ENCODE results near the gene SRRM5.
"Not testable (repeated sequence)": the region's sequence is repeated elsewhere in the genome, so short reads cannot be mapped to it uniquely, and the experiment has no call there.

SRRM5 gene

DNA sequence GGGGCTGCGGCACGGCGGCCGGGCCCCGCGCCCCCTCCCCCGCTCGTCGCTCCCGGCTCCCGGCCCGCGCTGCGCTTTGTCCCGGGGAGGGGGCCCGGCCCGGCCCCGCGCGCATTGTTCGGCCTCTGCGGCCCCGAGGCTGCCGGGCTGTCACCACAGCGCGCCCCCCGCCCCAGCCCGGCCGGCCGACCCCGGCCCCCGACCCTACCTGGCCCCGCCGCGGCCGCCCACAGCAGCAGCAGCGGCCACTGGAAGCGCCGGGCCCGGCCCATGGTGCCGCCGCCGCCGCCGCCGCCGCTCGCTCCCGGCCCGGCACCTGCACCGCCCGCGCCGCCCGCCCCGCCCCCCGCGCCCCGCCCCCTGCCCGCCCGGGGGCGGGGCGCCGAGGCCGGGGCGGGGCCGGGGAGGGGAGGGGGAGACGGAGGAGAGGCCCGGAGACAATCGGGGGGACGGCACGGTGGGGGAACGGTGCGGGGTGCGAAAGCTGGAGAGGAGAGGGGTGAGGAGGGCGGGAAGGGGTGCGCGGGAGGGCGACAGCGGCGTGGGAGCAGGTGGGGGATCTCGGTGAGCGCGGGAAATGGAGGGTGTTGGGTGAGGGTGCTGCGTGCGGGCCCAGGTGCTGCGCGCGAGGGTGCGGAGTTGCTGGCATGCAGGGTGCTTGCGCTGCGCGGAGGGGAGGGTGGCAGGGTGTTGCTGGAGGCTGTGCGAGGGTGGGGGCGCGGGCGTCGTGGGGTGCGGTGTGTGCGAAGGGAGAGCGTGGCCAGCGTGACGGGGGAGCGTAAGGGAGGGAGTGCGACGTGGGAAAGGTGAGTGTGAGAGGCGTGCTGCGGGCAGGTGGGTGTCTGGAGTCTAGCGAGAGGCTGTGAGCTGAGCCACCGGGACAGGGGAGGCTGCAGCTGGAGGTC is 27.9 kb downstream of the SRRM5 start, which contains the start of gene CADM4:
TSS of gene CADM4 (minus strand) at position 332 of the 905 bp plus-strand sequence. CDS start at position 272, 60 bp downstream.
- peak; percentile 28 to 58 (median 39) for DNase-seq

DNA sequence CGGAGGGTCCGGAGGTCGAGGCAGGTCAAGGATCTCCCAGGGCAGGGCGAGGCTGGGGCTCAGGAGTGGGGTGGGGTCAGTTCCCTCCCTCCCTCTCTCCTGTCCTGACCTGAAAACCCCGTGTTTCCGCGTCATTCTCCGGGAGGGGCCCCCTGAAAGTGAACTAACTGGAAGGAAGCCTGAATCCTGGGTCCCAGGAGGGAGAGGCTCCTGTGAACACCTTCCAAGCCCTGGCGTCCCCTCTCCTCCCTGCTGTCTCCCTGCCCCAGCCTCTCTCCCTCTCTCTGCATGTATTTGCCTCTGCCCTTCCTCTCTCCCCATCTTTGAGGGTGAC is 28.5 kb downstream of the SRRM5 start:
- DNase-seq: no peak

DNA sequence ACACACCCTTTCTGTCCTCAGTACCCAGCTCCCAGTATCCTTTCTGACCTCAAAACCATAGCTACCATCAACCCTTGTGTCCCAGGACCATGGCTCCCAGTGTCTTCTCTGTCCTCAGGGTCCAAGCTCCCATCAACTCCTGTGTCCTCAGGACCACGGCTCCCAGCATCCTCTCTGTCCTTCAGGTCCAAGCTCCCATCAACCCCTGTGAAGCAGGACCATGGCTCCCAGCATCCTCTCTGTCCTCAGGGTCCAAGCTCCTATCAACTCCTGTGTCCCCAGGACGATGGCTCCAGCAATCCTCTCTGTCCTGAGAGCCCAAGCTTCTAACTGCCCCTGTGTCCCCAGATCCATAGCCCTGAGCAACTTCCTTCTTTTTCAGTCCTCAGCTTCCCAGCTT is 29.4 kb downstream of the SRRM5 start:
- no peak for DNase-seq

DNA sequence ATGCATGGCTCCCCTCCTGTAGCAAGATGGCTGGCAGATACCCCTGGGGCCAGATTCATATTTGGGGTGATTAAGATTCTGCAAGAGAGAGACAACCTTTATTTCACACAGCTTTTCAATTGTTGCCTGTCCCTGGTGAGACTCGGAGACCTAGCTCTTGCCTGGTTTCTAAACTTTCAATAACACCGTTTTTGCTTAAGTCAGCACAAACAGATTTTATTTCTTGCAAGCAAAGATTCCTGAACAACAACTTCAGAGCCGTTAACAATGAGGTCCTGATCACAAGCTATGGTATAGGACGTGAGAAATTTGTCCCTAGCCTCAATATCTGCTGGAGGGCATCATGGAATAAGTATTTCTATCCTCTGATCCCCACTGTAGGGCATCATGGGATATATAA is 30.6 kb downstream of the SRRM5 start:
- DNase-seq: no peak

DNA sequence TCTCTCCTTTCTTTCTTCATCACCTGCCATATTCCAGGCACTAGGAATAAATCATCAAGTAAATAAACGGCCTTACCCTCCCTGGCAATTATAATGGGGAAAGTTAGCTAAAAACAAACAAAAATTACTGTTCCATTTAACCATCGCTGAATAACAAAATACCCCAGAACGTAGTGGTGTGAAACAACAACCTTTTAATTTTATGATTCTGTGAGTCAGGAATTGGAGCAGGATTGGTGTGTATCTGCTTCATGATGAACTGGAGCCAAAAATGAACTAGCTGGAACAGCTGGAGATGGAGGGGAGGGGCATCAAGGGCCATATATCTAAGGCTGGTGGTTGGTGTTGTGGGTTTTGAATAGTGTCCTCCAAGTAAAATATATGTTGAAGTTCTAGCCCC is 31.4 kb downstream of the SRRM5 start:
- no peak for DNase-seq

DNA sequence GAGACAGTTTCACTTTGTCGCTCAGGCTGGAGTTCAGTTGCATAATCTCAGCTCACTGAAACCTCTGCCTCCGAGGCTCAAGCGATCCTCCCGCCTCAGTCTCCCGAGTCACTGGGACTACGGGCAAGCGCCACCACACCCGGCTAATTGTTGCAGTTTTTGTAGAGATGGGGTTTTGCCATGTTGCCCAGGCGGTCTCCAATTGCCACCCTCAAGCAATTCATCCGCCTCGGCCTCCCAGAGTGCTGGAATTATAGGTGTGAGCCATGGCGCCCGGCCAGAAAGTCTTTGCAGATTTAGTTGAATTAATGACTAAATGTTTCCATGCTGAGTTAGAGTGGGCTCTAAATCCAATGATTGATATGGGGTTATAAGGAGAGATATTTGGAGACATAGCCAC is 32.3 kb downstream of the SRRM5 start:
- DNase-seq: no peak

DNA sequence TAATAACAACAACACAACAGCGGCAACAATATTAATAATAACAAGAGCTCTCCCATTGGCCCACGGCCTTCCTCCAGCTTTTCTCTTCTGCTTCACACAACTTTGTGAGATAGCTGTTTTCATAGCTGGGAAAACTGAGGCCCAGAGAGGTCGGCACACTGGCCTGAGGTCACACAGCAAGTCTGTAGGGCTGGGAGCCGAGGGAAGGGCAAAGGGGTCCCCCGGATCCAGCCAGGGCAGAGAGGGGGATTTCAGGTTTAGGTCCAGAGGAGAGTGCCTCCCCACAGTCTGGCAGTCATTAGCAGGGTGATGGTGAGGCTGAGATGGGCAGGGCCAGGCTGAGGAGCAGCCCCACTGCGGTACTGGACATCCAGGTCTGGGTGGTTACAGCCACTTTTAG is 36.7 kb downstream of the SRRM5 start:
- no peak for DNase-seq

DNA sequence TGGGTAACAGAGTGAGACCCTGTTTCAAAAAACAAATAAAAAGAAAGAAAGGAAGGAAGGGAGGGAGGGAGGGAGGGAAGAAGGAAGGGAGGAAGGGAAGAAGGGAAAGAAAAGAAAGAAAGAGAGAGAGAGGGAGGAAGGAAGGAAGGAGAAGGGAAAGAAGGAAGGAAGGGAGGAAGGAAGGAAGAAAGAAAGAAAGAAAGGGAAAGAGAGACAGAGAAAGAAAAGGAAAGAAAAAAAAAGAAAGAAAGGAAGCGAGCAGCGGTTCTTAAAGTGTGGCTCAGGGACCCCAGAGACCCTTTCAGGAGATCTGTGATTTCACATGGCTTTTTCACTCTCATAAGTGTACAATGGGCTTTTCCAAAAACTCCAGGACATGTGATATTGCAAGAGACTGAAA is 37.6 kb downstream of the SRRM5 start:
- no peak for DNase-seq

DNA sequence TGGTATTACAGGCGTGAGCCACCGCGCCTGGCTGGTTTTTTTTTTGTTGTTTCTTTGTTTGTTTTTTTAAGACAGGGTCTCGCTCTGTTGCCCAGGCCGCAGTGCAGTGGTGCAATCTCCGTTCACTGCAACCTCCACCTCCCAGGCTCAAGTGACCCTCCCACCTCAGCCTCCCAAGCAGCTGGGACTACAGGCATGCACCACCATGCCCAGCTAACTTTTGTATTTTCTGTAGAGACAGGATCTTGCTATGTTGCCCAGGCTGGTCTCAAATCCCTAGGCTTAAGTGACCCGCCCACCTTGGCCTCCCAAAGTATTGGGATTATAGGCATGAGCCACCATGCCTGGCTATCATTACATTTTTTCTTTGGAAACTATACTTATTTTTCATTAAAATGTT is 38.4 kb downstream of the SRRM5 start:
- DNase-seq: not testable (repeated sequence)

DNA sequence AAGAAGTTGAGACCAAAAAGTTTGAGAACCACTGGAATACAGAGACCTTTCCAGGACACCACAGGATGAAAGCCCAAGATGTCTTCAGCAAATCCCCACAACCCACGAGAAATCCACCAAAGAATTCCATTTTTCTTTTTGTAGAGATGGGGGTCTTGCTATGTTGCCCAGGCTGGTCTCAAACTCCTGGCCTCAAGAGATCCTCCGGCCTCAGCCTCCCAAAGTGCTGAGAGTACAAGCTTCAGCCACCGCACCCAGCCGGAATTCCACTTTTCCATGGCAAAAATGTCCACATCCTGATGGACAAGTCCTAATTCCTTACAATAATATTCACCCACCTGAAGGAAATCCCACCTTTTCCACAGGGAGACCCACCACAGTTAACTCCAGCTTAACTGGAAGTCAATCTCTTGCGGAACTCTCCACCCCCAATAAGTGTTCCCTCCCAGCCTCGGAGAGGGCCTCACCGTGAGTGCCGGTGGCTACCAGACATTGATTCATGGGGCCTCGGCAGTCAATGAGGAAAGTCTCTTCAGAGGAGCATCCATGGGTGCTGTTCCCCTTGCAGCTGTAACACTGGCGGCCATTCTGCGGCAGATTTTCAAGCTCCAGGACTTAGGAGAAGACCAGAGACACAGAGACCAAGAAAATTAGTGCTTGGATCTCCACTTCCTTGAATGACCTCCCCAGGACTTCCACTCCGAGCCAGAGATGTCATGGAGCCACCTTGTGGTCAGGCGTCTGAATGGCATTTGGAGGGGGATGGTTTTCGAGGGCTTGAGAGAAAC is 40.1 kb downstream of the SRRM5 start:
- peak in 1 of 5 donors; percentile 46 for DNase-seq

DNA sequence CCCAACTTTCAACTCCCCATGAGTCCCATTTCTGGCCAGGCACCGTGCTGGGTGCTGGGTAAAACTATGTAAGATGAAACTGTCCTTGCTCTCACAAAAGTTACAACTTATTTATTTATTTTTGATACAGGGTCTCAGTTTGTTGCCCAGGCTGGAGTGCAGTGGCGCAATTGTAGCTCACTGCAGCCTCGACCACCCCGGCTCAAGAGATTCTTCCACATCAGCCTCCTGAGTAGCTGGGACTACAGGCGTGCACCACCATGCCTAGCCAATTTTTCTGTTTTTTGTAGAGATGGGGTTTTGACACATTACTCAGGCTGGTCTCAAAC is 40.6 kb downstream of the SRRM5 start:
- DNase-seq: no peak

DNA sequence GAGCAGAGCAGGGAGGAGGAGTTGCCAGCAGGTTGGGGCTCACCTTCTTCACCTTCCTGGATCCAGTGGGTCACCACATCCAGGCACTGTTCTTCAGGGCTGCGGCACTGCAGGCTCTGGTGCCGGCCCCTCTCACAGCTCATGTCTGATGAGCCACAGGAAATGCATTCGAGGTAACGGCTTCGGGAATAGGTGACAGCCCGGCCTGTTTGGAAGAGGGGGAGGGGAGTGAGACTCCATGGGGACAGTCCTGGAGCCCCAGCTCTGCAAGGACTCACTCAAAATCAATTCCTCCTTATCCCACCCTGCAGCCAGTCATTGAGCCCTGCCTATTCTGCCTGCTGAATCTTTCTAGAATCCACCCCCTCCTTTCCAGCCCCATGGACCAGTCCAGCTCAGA is 44.5 kb downstream of the SRRM5 start:
- no peak for DNase-seq

DNA sequence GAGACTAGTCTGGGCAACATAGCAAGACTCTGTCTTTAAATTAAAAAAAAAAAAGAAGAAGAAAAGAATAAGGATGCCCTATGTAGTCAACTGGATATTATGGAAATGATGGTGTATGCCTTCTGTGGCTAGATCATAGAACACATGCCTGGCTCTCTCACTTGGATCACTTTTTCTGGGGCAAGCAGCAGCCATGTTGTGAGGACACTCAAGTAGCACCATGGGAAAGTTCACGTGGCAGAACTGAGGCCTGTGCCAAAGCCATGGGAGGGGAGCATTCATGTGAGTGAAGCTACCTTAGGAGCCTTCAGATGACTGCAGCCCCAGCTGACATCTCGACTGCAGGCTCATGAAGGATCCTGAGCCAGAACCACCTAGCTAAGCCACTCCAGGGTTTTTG is 46.1 kb downstream of the SRRM5 start:
- no peak for DNase-seq

DNA sequence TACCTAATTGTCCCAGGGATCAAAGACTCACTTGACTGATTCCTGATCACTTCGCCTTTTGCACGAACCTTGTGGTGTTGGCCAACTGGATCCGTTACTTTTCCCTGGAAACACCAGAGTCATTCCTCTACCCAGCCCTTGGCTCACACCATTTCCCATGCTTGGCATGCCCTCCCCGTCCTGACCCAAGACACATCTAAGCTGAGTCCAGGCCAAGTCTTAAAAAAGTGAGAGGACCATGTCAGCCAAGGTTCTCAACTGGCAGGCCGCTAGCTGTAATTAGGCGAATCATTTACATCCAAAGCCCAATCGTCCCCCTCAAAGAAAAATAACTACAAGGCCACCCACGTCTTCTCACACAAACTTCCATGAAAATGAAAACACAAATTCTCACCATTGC is 46.6 kb downstream of the SRRM5 start:
- no peak for DNase-seq

DNA sequence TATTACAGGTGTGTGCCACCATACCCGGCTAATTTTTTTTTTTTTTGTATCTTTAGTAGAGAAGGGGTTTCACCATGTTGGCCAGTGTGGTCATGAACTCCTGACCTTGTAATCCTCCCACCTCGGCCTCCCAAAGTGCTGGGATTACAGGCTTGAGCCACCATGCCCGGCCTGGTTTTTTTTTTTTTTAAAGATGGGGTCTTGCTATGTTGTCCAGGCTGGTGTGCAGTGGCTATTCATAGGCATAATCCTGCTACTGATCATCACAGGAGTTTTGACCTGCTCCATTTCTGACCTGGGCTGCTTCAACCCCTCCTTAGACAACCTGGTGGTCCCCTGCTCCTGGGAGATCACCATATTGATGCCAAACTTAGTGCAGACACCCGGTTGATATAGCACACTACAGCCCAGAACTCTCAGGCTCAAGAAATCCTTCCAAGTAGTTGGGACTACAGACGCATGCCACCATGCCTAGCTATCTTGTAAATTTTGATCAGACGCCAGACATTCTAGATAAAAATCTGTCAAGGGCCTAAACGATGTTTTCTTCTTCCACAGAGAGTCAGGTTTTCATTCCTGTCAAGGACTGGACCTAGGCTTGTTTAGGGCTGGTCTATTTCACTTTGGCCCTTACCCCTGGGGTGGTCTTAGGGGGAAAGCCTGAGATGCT is 48.5 kb downstream of the SRRM5 start:
- DNase-seq: no peak

DNA sequence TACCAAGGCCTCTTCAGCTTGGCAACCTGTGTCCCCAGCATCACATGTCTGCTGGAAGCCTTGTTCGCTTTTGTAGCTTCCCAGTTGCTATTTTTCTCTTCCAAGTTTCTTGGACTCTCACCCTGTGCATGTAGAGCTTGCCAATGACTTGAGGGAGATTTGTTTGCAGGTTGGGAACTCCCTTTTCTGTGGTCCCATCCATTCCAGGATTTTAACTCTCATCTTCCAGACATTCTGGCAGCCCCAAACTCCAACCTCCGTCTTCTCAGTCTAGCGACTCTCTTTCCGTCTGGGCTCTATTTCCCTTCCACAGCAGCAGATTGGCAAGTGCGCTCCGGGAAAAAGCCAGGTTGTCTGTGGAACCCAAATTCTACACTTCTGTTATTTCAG is 49.1 kb downstream of the SRRM5 start:
- DNase-seq: no peak

DNA sequence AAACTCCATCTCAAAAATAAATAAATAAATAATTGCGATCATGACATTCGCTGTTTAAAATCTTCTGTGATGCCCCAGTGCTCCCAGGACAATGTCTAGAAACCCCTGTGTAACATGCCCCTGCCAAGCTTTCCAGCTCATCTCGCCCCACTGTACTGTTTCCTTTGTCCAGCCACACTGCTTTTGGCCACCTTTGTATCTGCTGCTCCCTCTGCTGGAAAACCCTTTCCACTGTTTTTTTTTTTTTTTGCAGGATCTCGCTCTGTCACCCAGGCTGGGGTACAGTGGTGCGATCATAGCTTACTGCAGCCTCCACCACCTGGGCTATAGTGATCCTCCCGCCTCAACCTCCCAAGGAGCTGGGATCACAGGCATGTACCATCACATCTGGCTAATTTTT is 50.6 kb downstream of the SRRM5 start:
- no peak for DNase-seq

DNA sequence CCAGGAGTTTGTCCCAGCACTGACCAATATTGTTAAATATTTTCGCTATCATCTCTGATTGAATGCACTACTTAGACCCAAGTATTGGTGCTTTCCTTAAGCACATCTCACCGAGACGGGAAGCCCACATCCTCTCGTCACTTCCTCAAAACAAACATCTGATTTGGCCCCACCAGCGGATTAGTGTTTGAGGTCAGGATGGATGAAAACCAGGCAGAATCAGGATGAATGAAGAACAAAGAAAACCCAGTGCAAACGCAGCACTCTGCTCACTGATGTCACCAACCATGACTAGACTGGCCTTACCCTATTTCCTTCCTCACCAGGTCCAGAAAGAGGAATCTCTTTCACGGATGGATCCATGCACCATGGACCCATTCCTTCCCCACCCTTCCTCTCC is 52.1 kb downstream of the SRRM5 start:
- DNase-seq: peak in 4 of 5 donors; percentile 37 to 59 (median 47)
